ENCODE measurements around the gene TMEM50A.
"Not testable (repeated sequence)": the region's sequence is repeated elsewhere in the genome, so short reads cannot be mapped to it uniquely, and the experiment has no call there.

Gene TMEM50A

DNA sequence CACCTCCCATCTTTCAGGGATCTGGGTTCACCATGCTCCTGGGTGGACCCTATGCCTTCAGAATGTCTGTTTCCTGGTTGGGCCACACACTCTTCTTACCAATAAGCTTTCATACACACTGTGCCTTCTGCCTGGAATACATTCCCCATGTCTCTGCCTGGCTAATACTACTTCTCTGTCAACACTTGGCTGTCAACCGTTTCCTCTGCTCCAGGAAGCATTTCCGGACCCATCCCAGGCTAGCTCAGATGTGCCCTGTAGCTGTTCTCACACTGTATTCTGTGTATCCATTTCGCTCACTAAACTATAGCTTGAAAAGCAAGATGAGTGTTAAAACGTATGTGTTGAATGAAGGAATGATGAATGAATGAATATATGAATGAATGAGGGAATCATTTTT lies 49.0 kb downstream of the TMEM50A start:
- DNase-seq (ENCODE audit: low spot score): not testable (repeated sequence)

DNA sequence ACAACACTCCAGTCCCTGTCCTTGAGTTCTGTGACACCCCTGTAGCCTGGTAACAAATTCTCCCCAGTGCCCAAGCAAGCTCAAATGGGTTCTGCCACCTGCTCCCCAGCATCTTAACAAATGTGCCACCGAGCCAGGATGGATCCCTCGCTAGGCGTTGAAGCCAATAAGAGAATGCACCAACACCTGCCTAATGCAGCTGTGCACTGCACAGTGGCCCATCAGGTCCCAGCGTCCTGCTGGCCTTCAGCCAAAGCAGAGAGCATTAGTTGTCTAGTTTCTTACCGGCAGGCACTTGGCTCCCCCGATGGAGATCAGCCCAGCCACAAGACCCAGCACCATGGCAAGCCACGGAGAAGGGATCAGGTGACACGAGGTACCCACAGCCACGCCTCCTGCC lies 50.6 kb downstream of the TMEM50A start:
- not testable (repeated sequence) for DNase-seq (ENCODE audit: low spot score)

DNA sequence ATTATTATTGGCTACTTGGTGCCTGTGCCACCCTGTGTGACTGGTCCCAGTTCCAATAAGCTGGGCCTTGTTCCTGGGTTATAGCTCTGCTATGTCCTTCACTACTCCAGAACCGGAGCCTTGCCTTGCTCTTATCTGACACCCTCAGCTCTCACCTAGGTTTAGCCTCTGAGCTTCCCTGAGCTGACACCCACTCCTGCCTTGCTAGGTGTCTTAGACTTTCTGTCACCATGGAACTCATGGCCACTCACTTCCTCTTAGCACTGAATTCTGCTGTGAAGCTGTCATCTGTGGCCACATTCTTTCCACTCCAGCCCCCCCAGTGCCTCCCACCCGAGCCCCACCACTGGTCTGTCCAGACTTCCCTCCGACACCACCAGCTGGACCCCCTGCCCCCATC lies 51.6 kb downstream of the TMEM50A start:
- not testable (repeated sequence) for DNase-seq (ENCODE audit: low spot score)

DNA sequence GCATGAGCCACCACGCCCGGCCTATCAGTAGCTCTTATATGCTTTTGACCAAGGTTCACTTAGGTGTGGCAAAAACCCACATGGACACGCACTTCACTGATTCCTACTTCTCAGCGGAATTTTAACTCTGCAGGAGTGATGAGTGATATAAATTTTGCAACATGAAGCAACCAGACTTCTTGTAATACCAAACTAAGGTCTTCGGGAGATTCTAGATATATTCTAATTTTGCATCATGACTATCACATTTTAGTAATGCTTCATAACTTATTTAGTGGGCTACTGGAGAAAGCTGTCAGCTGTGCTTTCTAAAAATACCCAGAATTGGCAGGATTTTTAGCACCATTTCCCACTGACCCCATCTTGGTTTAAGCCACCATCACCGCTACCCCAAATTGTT lies 54.7 kb downstream of the TMEM50A start:
- no peak for DNase-seq (ENCODE audit: low spot score)

DNA sequence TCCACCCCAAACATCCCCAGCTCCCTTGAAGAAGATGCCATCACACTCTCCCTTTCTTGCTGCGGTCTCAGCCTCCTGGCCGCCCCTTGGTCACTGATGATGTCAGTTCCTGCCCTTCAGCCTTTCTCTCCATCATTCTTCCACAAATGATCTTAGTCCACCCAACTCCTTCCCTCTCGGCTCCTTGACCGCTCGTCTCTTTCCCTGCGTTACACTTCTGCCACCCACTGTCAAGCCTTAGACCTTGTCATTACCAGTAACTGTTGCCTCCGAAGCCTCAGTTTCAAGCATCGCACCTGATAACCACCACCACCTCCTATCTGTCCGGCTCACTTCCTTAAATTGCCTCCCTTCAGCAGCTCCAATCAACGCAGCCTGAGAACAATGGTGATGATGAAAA lies 59.4 kb downstream of the TMEM50A start:
- not testable (repeated sequence) for DNase-seq (ENCODE audit: low spot score)

DNA sequence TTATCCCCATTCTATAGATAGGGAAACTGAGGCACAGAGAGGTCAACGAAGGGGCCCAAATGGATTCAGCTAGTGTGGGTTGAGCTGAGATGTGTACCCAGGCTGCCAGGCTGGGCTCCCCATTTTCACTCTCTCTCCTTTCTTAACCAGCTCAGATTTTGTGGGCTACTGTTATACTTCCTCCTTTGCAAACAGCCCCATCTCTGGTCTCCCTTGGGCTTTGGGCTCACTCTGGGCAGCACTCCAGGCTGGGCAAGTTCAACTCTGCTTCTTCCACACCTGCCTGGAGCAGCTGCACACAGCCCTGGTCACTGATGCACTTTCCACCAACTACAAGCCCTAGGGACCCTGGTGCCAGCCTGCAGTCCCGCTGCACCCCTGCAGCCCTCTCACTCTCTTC lies 59.9 kb downstream of the TMEM50A start:
- DNase-seq (ENCODE audit: low spot score): not testable (repeated sequence)

DNA sequence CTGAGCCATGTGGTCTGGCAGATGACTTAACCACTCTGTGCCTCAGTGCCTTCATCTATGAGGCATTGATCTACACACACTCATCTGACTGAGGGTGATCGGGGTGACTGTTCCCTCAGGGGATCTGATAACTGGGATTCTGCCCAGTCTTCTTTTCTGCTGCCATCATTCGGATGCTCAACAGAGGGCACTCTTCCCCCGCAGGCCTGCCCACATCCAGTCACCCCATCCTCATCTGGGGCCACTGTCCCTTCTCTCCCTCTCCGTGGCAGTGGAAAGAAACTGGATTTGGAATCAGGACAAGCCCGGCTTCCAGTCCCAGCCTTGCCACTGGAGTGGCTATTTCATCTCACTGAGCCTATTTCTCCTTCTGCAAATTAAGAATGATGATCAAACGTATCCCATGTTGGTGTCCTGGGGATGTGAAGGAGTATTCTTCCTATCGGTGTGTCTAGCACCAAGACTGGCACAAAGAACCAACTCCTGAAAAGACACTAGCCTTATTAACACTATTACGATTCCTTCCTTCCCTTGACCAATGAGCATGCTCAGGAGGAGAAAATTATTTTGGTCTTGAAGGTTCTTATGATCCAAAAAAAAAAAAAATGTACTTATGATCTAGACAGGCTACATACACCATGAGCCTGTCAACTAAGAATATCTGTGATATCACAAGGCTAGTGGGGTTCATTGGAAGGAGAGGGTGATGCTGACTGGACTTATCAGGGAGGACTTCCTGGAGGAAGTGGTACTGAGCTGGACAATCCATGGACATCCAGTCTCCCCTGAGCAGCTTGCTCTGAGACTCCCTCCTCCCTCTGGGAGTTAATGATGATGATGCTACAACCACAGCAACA lies 65.0 kb downstream of the TMEM50A start:
- not testable (repeated sequence) for DNase-seq (ENCODE audit: low spot score)

DNA sequence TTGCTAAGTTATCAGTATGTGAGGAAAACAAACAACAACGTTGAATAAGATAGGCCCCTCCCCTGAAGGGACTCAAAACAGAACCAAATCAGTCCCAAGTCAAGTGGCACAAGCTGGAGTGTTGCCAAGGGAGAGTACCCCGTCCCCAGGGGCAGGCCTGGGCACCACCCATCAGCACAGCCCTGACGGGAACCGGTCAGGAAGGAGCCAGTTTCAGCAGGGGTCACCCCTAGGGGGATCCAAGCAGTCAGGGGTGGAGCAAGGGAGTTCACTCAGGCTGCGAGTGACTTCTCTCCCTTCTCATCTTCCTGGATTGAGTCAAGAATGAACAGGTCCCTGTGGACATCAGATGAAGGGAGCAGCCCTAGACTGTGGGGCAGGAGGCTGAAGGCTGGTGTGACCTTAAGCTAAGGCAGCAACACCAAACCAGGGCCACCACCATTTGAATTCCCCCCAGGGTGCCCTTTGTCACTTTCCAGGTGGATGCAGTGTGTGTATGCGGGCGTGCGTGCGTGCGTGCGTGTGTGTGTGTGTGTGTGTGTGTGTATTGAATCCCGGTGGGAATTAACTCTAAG lies 67.7 kb downstream of the TMEM50A start:
- not testable (repeated sequence) for DNase-seq (ENCODE audit: low spot score)

DNA sequence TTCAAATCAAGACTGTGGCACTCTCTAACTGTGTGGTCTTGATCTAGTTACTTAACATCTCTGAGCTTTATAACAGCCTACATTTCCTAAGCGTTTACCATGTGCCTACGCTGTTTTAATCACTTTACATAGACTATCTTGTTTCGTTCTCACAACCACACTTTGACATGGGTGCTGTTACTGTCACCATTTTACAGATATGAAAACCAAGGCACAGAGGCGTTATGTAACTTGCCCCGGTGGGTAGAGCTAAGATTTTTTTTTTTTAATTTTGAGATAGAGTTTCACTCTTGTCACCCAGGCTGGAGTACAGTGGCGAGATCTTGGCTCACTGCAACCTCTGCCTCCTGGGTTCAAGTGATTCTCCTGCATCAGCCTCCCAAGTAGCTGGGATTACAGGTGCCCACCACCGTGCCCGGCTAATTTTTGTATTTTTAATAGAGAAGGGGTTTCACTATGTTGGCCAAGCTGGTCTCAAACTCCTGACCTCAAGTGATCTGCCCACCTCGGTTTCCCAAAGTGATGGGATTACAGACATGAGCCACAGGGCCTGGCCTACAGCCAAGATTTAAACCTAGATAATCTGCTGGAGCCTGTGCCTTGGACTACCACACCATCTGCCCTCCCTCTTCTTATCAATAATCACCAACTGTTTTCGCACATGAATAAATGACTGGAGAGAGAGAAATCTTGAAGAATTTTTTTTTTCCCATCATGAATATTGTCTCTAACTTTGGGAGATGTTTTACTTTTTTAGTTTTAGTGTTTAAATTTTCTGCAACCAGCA lies 71.7 kb downstream of the TMEM50A start:
- not testable (repeated sequence) for DNase-seq (ENCODE audit: low spot score)
